ENCODE measurements around the gene CDH23.

CDH23 gene

GRCh38 chr10:71610651-71611050 is 213.9 kb downstream of the CDH23 start:
- DNase-seq = no peak

GRCh38 chr10:71611131-71611530 is 214.4 kb downstream of the CDH23 start:
- DNase-seq = no peak

GRCh38 chr10:71611709-71612422 is 215.1 kb downstream of the CDH23 start:
- DNase-seq = no peak

GRCh38 chr10:71613261-71613777 is 216.6 kb downstream of the CDH23 start:
- DNase-seq = no peak

- DNase-seq = no peak
Measured at GRCh38 chr10:71613877-71614276, 217.2 kb downstream of the CDH23 start.

- DNase-seq = no peak
Measured at GRCh38 chr10:71614946-71615345, 218.2 kb downstream of the CDH23 start.

- DNase-seq = no peak
Measured at GRCh38 chr10:71615538-71616329, 219.0 kb downstream of the CDH23 start.

- DNase-seq = no peak
Measured at GRCh38 chr10:71616817-71617654, 220.3 kb downstream of the CDH23 start.

- no peak for DNase-seq
Measured at GRCh38 chr10:71618176-71618575, 221.5 kb downstream of the CDH23 start.

GRCh38 chr10:71618598-71618997 is 221.9 kb downstream of the CDH23 start:
- DNase-seq = no peak

GRCh38 chr10:71620642-71621041 is 223.9 kb downstream of the CDH23 start:
- DNase-seq = no peak

GRCh38 chr10:71621231-71622153 is 224.8 kb downstream of the CDH23 start:
- DNase-seq = no peak

GRCh38 chr10:71622154-71622526 is 225.4 kb downstream of the CDH23 start:
- no peak for DNase-seq

GRCh38 chr10:71622616-71623015 is 225.9 kb downstream of the CDH23 start:
- no peak for DNase-seq

- no peak for DNase-seq
Measured at GRCh38 chr10:71623098-71623985, 226.6 kb downstream of the CDH23 start.

GRCh38 chr10:71623986-71624291 is 227.2 kb downstream of the CDH23 start:
- DNase-seq = no peak

GRCh38 chr10:71625445-71626175 is 228.9 kb downstream of the CDH23 start:
- DNase-seq = no peak

GRCh38 chr10:71627230-71627939 is 230.7 kb downstream of the CDH23 start:
- DNase-seq = no peak

- DNase-seq = no peak
Measured at GRCh38 chr10:71627956-71628355, 231.2 kb downstream of the CDH23 start.

GRCh38 chr10:71629131-71629530 is 232.4 kb downstream of the CDH23 start:
- DNase-seq = no peak

Data from NCI-H524 treated with DMSO at 0.1 percent for 48 hours (cell line).